Activated CD4-positive, alpha-beta T cell treated with anti-CD3 and anti-CD28 coated beads, Interleukin-2, Interleukin-4, amounts not matched to agents 100 ng/mL and 50 ng/mL, durations not matched to agents 16 hours and 8 hours (primary cell): Measurements from ENCODE around the gene NUP133.
"Not testable (repeated sequence)": the region's sequence is repeated elsewhere in the genome, so short reads cannot be mapped to it uniquely, and the experiment has no call there.

ENCODE experiments used
- DNase-seq: peaks from one replicate; pipeline ENCODE4 v3.0.0-alpha.2; 2020; ENCODE audit warnings: low spot score

The NUP133 gene

GRCh38 chr1:229448354-229448753 lies 59.8 kb downstream of the NUP133 start:
- no peak for DNase-seq

GRCh38 chr1:229447809-229448252 lies 60.3 kb downstream of the NUP133 start:
- DNase-seq, result no peak

DNA sequence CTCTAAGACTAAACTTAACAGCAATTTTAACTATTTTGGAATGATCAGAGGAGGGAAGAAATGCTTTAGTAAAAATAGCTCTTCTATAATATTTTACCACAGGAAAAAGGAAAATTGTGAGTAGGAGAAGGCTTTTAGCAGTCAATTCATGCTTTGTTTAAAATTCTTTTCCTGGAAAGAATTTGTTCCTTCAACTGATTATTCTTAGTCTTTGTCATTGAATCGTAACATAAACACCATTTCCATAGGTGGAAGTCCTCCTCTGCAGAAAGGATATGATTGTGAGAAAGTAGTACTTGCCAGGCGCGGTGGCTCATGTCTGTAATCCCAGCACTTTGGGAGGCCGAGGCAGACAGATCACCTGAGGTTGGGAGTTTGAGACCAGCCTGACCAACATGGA lies 62.3 kb downstream of the NUP133 start:
- DNase-seq, result no peak

DNA sequence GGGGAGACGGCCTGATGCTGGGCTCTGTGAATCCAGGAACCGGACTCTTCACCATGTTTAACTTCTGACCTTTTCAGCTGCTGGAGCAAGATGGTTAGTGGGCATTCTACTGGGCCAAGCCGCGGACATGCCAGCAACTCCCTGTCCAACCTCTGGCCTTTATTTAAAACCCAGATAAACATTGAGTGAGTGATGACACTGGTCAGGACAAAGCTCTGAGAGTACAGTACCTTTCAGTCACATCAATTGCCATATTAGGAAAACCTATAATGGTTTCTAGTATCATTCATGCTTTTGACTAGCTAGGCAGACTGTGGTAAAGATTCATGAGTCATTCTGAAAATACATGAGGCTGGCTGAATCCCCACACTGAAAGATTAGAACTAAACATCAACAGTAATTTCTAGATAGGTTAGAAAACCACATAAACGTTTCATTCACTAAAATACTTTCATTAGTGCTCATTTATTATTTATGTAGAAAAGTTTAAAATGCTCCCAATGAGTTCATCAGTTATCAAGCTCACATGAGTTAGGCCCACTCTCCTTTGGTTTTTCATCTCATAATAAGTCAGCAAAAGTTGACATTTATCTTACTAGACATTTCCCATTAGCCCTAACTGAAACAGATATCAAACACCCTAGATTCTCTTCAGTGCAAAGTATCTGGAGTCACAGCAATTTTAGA lies 67.1 kb downstream of the NUP133 start:
- DNase-seq, result peak; percentile 89

GRCh38 chr1:229438021-229438420 lies 70.1 kb downstream of the NUP133 start:
- DNase-seq, result no peak

- no peak for DNase-seq
Observed at GRCh38 chr1:229437443-229437842, 70.7 kb downstream of the NUP133 start.

DNA sequence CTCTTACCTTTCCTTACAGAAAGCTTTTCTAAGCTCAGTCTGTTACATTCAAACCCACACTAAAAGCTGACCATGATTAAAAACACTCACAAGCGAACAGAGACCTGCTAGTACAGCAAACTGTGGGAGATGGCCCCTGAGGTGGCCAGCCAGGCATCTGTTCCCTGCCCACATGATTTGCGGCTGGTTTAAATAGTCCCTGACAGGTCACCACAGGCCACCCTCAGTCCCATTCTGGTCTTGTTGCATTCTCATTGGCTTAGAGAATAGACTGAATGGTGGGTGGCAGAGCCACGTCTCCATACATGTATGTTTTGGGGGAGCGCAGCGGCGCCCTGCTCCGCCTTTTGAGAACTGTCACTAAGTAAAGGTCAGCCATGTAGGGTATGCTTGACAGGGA lies 71.9 kb downstream of the NUP133 start:
- no peak for DNase-seq

- DNase-seq, result no peak
Observed at GRCh38 chr1:229434641-229435051, 73.5 kb downstream of the NUP133 start.

GRCh38 chr1:229434005-229434640 lies 74.0 kb downstream of the NUP133 start, which contains the start of gene ACTA1:
Gene ACTA1 (minus strand): TSS chr1:229434094. CDS start chr1:229433115, 979 bp downstream.
- DNase-seq, result no peak

GRCh38 chr1:229433364-229434004 lies 74.7 kb downstream of the NUP133 start:
- no peak for DNase-seq

DNA sequence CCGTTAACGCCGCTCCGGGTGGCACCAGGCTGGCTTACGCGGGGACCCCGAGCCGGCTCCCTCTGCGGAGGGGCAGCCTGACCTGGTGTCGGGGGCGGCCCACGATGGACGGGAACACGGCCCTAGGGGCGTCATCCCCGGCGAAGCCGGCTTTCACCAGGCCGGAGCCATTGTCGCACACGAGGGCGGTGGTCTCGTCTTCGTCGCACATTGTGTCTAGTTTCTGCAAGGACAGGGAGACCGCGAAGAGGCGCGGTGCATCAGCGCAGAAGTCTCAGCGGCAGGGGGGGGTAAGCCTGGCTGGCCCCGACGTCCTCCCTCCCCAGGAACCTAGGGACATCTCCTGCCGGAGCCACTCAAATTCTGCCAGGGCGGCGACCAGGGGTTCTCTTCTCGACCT lies 75.2 kb downstream of the NUP133 start:
- DNase-seq, result no peak

DNA sequence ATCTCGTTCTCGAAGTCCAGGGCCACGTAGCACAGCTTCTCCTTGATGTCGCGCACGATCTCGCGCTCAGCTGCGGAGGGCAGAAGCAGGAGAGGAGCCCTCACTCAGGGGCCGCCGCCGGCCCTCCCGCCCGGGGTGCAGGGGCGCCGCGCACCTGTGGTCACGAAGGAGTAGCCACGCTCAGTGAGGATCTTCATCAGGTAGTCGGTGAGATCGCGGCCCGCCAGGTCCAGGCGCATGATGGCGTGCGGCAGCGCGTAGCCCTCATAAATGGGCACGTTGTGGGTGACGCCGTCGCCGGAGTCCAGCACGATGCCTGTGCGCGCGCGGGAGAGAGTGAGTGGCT lies 76.1 kb downstream of the NUP133 start:
- DNase-seq, result no peak

DNA sequence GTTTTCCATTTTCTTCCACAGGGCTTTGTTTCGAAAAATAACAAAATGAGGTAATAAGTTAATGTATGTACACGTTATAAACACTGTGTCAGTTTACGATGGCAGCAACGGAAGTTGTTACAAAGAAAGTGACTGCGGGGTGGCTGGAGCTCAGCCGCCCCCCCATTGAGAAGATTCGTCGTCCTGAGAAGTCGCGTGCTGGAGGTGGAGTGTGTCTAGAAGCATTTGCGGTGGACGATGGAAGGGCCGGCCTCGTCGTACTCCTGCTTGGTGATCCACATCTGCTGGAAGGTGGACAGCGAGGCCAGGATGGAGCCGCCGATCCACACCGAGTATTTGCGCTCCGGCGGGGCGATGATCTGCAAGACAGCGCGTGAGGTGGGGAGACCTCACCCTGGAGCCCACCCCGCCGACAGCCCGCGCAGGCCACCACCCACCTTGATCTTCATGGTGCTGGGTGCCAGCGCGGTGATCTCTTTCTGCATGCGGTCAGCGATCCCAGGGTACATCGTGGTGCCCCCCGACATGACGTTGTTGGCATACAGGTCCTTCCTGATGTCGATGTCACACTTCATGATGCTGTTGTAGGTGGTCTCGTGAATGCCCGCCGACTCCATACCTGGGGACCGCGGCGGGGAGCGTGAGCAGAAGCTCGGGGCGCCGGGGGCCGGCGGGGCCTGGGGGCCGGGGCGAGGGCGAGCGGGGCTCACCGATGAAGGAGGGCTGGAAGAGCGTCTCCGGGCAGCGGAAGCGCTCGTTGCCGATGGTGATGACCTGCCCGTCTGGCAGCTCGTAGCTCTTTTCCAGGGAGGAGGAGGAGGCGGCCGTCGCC lies 76.6 kb downstream of the NUP133 start:
- DNase-seq, result no peak

- DNase-seq, result peak; percentile 20
Observed at GRCh38 chr1:229430761-229431283, 77.3 kb downstream of the NUP133 start.

GRCh38 chr1:229428256-229428655 lies 79.9 kb downstream of the NUP133 start:
- DNase-seq, result no peak

- no peak for DNase-seq
Observed at GRCh38 chr1:229427572-229427971, 80.6 kb downstream of the NUP133 start.

DNA sequence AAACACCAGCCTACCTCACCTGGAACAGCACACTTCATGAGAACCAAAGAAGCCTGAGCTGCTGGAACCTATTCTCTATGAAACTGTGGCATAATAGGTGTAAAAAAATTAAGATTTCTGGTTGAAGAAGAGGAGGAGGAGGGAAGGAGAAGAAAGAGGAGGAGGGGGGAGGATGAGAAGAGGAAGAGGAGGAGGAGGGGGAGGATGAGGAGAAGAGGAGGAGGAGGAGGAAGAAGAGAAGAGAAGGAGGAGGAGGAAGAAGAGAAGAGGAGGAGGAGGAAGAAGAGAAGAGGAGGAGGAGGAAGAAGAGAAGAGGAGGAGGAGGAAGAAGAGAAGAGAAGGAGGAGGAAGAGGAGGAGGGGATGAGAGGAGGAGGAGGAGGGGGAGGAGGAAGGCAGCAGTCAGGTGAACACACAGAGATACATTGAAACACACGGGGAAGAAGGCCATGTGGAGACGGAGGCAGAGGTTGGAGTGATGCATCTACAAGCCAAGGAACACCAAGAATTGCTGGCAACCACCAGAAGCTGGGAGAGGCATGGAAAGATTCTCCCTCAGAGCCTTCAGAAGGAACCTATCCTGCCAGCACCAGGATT lies 82.5 kb downstream of the NUP133 start:
- no peak for DNase-seq

DNA sequence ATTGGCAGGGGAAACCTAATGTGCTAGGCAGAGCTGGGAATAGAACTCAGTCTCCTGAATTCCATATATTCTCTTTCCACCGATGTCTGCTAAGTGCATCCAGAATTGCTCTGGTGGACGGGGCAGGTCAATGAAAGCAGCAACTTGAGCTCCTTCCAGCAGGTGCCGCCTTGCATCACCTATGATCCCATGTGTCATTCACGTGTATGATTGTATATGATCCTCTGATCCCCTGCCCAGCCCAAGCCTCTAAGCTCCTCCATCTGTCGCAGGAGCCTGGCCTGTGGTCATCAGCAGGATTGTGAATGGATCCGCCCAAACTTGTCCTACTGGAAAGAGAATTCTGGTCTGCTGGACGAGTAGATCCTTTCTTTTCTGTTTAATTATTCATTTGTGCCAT lies 87.4 kb downstream of the NUP133 start:
- no peak for DNase-seq

- DNase-seq, result no peak
Observed at GRCh38 chr1:229420224-229420623, 87.9 kb downstream of the NUP133 start.

DNA sequence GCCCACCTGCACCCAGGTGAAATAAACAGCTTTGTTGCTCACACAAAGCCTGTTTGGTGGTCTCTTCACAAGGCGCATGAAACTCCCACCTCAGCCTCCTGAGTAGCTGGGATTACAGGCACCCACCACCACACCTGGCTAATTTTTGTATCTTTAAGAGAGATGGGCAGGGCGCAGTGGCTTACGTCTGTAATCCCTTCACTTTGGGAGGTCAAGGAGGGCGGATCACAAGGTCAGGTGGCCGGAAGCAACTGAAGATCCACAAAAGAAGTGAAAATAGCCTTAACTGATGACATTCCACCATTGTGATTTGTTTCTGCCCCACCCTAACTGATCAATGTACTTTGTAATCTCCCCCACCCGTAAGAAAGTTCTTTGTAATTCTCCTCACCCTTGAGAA lies 89.6 kb downstream of the NUP133 start:
- not testable (repeated sequence) for DNase-seq

GRCh38 chr1:229412810-229413209 lies 95.3 kb downstream of the NUP133 start:
- DNase-seq, result not testable (repeated sequence)

DNA sequence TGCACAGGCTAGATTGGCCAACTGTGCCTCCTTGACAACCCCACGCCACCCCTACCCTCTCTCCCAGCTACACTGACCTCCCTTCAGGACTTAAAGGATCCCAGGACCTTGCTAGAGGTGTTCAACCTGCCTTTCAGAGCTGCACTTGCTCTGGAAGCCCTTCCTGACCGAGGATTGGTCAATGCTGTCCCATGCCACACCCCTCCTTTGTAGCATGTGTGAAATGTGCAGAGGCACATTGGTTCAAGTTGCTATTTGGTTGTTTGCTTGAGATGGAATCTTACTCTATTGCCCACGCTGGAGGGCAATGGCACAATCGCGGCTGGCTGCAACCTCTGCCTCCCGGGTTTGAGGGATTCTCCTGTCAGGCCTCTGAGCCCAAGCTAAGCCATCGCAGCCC lies 96.1 kb downstream of the NUP133 start:
- DNase-seq, result no peak
